Glomerular endothelial cell (primary cell): ENCODE data around the gene HSD11B1. TPM values are rescaled to one million over a fixed set of nuclear protein-coding genes. Genes with fewer than 3 reads are reported as not detected.

Experiments
- DNase-seq: peaks from one replicate; pipeline ENCODE4 v3.0.0-alpha.2; 2011; ENCODE audit warnings: low read depth, low spot score; ENCODE audit errors: extremely low read depth
- total RNA-seq: library from RNA; depleted of rRNA; stranded (reverse); fragments of >200 nt; gene quantifications from 2 replicates; pipeline ENCODE4 v1.2.3, GENCODE V29; 2015

The HSD11B1 gene
- total RNA-seq, 1 donor from 2014 or later: not detected

- DNase-seq: no peak
Measured at GRCh38 chr1:209780268-209780667, 75.6 kb downstream of the HSD11B1 start.

GRCh38 chr1:209783386-209783785 lies 78.7 kb downstream of the HSD11B1 start:
- DNase-seq: no peak

Other genes starting within 250 kb of the HSD11B1 start
- gene CAMK1G, start 121.1 kb upstream of the HSD11B1 start, total RNA-seq: 0.12 and 0.39 TPM in 2 replicates
- gene LAMB3, start 52.4 kb upstream of the HSD11B1 start, total RNA-seq: 6.7 and 24.5 TPM in 2 replicates
- 1.7 and 6.4 TPM in 2 replicates for gene G0S2, start 29.4 kb upstream of the HSD11B1 start, total RNA-seq
- not detected in 2 replicates for gene TRAF3IP3, start 51.2 kb downstream of the HSD11B1 start, total RNA-seq
- 1.1 and 1.5 TPM in 2 replicates for gene C1orf74, start 79.7 kb downstream of the HSD11B1 start, total RNA-seq
- 0.82 and 1.8 TPM in 2 replicates for gene IRF6, start 101.3 kb downstream of the HSD11B1 start, total RNA-seq
- gene UTP25, start 123.1 kb downstream of the HSD11B1 start, total RNA-seq: 7.0 and 9.1 TPM in 2 replicates
- gene SYT14, start 233.4 kb downstream of the HSD11B1 start, total RNA-seq: 1.8 and 8.7 TPM in 2 replicates